HG02759 (cell line): ENCODE measurements around the gene CRACDL.

Experiments used
- ATAC-seq: cut with Tn5 transposase; IDR thresholded peaks from one replicate; pipeline ENCODE4 v1.9.1; 2021; ENCODE audit warnings: mild to moderate bottlenecking, moderate library complexity; ENCODE audit not compliant: unreplicated experiment

The CRACDL gene

GRCh38 chr2:98924910-98925309 lies 11.1 kb downstream of the CRACDL start:
- ATAC-seq, result no peak

- ATAC-seq, result no peak
Observed at GRCh38 chr2:98924038-98924830, 11.8 kb downstream of the CRACDL start.

DNA sequence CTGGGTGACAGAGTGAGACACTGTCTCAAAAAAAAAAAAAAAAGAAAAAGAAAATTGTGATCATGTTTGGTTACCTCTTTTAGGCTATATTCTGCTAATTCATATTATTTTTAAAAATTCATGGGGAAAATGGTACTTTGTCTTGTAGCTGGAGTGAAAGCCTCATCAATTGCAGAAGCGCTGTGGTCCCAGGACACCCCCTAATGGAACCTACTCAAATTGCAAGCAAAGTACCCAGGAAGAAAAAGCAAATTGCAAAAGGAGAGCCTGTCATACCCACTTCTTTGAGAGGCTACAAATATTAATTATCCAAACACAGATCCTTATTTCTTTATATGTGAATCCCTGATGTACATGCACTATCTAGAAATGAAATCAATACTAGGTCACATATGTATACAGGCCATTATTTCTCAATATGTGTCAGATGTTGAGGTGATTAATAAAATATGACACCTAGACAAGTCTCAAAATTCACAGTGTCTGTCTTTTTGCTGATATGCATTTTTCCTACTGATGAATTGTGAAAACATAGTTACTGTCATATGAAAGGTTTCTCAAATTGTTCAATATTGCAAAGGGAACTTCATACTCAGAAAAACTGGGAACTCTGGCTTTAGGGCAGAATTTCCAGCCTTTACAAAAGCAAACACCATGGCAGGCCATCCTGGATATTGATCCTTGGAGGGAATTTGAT lies 12.6 kb downstream of the CRACDL start:
- ATAC-seq, result no peak

DNA sequence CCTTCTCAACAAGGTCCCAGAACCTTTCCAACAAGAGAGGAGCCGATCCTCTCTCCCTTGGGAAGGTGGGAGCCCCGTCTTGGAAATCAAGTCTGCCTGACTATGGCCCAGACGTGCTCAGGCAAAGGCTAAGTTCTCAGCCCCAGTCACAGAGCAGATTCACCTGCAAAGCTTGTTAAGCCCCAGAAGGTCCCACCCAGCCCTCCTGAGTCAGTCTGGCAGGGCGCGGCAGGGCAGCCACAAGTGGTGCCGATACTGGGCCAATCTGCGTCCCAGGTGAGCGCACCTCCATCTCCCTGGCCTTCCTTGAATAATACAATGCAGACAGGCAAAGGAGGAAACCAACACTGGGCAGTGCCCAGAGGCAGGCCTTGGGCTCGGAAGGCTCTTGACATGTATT lies 15.0 kb downstream of the CRACDL start:
- ATAC-seq, result no peak

- ATAC-seq, result no peak
Observed at GRCh38 chr2:98917031-98917471, 19.0 kb downstream of the CRACDL start.

DNA sequence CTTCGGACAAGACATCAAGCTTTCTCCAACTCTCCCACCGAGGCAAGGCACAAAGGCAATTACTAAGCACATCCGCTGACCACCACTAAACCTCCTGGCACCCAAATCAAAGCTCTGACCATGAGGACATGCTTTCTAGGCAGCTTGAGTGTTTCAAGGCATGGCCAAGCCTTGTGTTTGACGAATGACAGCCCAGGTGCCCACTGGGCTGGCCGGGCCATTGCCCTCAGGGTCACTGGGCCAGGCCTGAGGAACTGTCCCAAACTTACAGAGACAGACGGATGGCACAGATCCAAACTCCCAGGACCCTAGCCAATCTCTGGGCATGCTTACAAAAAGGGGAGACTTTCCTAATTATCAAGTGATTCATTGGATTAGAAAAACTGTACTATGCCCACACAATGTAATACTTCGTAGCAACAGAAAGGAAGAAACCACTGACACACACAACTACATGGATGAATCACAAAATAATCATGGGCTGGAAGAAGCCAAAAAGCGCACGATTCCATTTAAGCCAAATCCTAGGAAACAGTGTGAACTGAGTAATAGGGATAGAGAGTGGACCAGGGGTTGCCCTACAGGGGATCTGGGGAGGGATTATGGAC lies 20.2 kb downstream of the CRACDL start:
- ATAC-seq, result no peak

DNA sequence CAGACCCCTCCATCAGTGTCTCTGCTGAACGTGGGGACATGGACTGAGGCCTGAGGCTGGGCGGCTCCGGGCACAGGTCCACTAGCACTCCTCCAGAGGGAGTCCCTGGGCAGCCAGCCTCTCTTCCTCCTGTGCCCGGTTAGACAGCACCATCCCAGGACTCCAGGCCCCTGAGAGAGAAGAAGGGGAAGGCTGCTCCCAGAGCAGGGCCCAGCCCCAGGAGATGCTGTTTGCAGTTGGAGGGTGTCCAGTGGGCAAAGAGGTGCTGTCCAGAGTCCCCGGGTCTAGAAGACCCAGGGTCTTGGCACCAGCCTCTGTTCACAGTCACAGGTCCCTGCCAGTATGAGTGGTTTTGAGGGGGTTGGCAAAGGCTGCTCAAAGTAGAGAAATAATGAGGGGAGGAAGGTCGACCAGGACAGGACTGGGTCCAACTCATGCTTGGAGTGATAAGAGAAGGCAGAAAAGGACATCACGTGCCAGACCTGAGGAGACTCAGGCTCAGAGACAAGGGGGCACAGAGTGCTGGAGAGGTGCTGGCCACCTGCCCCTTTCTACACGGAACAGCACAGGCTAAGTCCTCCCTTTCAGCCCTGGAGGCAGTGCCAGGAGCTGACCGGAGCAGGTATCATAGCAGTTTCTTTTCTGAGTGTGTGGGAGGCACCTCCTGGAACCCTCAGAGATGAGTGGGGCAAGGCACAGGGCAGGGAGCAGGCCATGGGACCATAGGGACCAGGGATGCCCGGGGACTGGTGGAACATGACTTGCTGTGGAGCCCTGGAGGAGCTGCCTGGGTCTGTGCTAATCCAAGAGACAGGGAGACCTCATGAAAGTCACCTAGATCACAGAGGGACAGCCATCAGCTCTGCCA lies 21.1 kb downstream of the CRACDL start:
- no peak for ATAC-seq

DNA sequence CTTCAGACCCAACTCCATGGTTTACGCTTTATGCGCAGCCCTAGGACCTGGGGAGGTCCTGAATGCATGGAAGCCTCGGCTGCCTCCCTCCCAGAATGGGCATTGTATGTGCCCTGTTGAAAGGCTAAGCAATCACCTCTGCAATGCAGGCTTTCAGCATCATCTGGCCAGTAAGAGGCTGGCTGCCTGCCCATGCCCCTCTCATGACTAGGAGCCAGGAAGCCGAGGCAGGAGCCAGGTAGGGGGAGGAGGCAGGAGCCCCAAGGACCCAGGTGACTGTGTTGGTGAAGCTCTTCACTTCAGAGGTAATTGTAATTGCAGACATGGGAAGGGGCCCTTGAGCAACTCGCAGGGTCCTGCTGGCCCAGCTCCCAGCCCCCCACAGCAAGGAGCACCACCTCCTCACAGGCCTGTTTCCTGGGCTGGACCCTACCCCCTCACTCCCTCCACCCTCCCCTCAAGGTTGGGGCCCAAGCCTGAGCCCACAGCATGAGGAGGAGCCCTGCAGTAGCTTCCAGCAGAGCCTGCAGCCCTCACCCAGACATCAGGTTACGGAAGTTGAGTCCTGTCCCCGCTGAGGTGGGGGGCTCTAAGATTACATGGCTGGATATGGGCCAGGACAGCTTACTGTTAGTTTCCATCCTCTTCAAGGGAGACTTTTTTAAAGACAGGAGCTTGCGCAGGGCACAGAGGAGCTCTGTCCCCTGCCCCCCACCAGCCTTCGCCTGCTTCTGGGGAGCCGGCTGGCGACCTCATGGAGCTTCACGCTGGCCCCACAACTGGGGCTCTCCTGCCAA lies 21.9 kb downstream of the CRACDL start:
- ATAC-seq, result no peak

GRCh38 chr2:98912957-98913915 lies 22.8 kb downstream of the CRACDL start:
- ATAC-seq, result no peak

DNA sequence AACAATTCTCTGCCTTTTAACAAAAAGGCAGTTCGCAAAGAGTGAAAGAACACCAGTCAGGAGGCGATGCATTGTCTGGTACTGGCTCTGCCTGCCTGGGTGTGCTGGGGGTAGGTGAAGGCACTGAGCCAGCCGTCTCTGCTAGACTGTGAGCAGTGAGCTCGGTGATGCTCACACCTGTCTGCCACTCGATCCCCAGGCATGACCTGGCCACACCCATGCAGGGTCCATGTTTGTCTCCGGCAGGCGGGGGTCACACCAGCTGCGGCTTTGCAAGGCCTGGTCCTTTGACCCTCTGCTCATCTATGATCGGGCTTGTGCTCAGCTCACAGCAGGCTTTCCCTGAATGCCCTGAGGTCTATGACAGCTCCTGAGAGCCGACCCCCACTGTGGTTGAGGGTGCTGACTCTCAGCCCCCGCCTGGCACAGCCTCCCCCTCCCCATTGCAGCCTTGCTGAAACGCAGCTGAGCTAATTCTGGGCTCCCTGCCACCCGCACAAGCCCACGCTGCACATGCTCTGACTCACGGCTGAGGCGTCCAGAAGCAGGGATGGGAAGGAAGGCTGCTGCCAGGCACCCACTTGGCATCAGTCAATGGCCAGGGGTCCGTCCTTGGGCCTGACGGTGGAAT lies 23.7 kb downstream of the CRACDL start:
- no peak for ATAC-seq

GRCh38 chr2:98911376-98912154 lies 24.5 kb downstream of the CRACDL start:
- no peak for ATAC-seq

DNA sequence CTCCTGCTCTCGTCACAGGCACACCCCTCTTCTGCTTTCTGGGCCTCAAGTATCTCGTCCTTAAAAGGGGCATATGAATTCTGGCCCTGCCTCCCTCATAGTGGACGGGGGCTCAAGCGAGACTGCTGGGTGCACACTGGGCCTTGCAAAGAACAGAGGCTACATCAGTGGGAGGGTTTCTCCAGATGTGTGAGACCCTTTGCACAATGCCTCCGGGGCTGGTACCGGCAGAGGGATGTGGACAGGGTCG lies 25.0 kb downstream of the CRACDL start:
- ATAC-seq, result no peak

DNA sequence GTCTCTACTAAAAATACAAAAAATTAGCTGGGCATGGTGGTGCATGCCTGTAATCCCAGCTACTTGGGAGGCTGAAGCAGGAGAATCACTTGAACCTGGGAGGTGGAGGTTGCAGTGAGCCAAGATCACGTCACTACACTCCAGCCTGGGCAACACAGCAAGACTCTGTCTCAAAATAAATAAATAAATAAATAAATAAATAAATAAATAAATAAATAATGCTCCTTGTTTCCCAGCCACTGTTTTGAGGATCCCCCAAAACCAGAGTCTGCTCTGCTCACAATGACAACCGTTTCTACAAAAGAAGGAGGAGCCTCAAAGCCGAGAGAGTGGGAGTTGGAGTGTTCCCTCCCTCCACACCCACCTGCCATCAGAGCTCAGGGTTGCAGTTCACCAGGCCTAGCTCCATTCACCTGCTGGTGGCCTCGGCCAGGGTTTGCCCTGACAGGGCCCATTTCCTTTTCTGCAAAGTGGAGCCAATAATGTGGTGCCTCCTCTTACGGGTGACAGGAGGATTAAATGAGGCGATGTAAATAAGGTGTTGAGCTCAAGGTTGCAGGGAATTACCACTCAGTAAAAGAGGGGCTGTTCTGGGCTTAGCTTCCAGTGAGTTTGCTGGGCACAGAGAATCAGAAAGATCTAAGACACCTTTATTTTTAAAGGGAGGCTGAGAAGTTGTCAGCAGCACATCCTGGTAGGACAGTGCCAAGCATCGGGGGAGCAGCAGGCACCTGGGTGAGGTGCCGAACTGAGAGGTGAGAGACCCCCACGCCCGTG lies 25.5 kb downstream of the CRACDL start:
- ATAC-seq, result no peak

DNA sequence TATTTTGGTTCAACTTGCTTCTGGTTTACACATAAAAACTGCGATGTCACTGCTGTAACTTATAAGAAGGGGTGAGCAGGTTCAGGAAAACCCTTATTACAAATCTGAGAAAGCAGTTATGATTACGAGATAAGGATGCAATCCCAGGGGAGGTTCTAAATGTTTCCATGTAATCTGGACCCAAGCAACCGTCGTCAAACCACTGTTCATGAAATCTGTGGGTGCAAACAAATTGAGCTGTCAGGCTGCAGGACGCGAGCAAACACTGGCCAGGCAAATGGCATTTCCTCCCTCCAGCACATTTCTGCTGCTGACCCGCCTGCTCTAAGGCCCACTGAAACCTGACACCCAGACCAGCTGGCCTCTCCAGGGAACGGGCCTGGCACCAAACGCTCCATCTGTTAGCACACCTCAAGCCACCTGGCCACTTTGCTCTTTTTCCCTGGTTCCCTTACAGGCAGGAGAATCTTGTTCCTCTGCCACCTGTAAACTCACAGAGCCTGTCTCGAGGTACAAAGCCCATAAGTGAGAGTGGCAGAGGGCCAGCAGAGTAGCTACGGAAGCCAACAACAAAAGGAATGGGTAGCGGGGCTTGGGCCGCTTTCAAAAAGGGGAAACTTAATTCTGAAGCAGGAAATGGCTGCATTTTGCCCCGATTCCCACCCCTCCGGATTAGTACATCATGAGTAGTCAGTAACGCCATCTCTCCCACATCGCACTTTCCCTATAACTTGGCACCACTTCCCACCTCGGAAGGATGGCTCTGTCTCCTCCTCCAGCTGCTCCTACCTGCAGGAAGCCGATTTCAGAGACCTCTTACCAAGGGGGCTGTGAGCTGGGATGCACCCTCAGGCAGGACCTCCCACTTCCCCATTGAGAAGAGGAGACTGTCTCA lies 26.5 kb downstream of the CRACDL start:
- no peak for ATAC-seq

GRCh38 chr2:98908931-98909316 lies 27.1 kb downstream of the CRACDL start:
- ATAC-seq, result no peak
